ENCODE measurements around the gene SHCBP1. TPM values are rescaled to one million over a fixed set of nuclear protein-coding genes. Genes with fewer than 3 reads are reported as not detected.
"Not testable (repeated sequence)": the region's sequence is repeated elsewhere in the genome, so short reads cannot be mapped to it uniquely, and the experiment has no call there.

SHCBP1 gene
- total RNA-seq, 8 experiments from 2014 or later, result 0.05 to 17.1 (median 1.3) TPM

DNA sequence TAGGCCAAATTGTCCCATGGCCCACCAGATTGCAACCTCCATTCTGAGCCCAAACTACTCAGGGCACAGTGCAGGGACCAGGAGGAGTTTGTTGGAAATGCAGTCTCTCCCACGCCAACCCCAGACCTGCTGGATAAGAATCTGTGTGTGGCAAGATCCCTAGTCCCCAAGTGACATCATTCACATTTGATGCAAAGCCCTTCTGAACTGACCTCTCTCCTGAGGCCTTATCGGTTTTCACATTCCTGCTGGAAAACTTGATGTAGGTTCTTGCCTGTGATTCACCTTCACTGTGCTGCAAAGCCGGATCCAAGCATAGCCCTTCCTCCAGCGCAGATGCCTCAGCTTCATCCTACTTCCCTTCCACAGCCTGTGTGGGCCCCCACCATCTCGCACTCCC, 6.6 kb upstream of the SHCBP1 start:
- WGBS, 10 experiments, result 49 to 90% (median 76%) methylated on average over 1 to 4 of the region's 5 CpGs; no CpG with 5 or more reads in 2 of the 10 experiments
- H3K4me1 ChIP-seq (replicated peaks in 1 of 2), result no peaks in the 10 kb centered on the region
- in situ Hi-C loops (cut with MboI; ENCODE audit: low pct_unique_long_range_greater_than_20kb in 2 of 9, low sequenced_read_pairs in 9 of 9, unreplicated experiment in 9 of 9), result no loop called here
- no peak for ATAC-seq (replicated peaks in 6 of 8)
- H3K27ac ChIP-seq, result no peak overlapping the region
- H3K4me3 ChIP-seq, result no peak overlapping the region

- H3K4me1 ChIP-seq (replicated peaks in 1 of 2); ATAC-seq (replicated peaks in 6 of 8); in situ Hi-C loops (cut with MboI; ENCODE audit: low pct_unique_long_range_greater_than_20kb in 2 of 9, low sequenced_read_pairs in 9 of 9, unreplicated experiment in 9 of 9); H3K27ac ChIP-seq; H3K4me3 ChIP-seq: not testable (repeated sequence)
- 100% methylated on average over 3 of the region's 22 CpGs; no CpG with 5 or more reads in 9 of the 10 experiments for WGBS, 10 experiments
Measured at GRCh38 chr16:46626681-46627080, 5.5 kb upstream of the SHCBP1 start.

- ATAC-seq (replicated peaks in 6 of 8); in situ Hi-C loops (cut with MboI; ENCODE audit: low pct_unique_long_range_greater_than_20kb in 2 of 9, low sequenced_read_pairs in 9 of 9, unreplicated experiment in 9 of 9): not testable (repeated sequence)
- WGBS, 10 experiments, result no CpG with 5 or more reads among the region's 6 CpGs
Measured at GRCh38 chr16:46624862-46625261, 3.7 kb upstream of the SHCBP1 start.

GRCh38 chr16:46623707-46624106, 2.5 kb upstream of the SHCBP1 start:
- H3K4me1 ChIP-seq (replicated peaks in 1 of 2); ATAC-seq (replicated peaks in 6 of 8); H3K27ac ChIP-seq; H3K4me3 ChIP-seq; in situ Hi-C loops (cut with MboI; ENCODE audit: low pct_unique_long_range_greater_than_20kb in 2 of 9, low sequenced_read_pairs in 9 of 9, unreplicated experiment in 9 of 9): not testable (repeated sequence)
- WGBS, 10 experiments, result no CpG with 5 or more reads among the region's 6 CpGs

More at GRCh38 chr16:46624862-46625261, 3.7 kb upstream of the SHCBP1 start:
- not testable (repeated sequence) for H3K4me1 ChIP-seq (replicated peaks in 1 of 2); H3K4me3 ChIP-seq; H3K27ac ChIP-seq

DNA sequence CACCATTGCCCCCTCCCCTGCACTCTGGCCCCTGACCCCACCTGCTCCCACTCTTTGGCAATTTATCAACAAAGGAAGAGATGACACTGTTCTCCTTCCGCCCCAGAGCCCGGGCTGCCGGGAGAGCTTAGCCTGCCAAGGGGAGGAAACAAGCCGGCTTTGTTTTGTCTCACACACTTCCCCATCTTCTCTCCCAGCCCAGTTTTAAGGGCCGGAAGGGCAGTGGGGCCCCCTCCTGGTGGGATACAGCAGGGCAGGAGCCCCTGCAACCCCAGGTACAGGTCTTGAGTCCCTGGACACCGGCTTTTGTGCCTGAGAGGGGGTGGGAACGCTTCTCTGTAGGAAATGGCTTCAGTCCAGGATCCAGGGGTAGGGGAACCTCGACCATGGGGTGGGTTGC, 2.1 kb upstream of the SHCBP1 start:
- H3K27ac ChIP-seq; H3K4me1 ChIP-seq (replicated peaks in 1 of 2); in situ Hi-C loops (cut with MboI; ENCODE audit: low pct_unique_long_range_greater_than_20kb in 2 of 9, low sequenced_read_pairs in 9 of 9, unreplicated experiment in 9 of 9); H3K4me3 ChIP-seq: not testable (repeated sequence)
- no CpG with 5 or more reads among the region's 8 CpGs for WGBS, 10 experiments
- peak in 5 of 8 experiments; percentile 8 to 47 (median 21) for ATAC-seq (replicated peaks in 6 of 8)

- H3K4me3 ChIP-seq, result no peak overlapping the region
- WGBS, 10 experiments, result 78 to 100% (median 93%) methylated on average over 2 to 7 of the region's 7 CpGs; no CpG with 5 or more reads in 1 of the 10 experiments
- H3K4me1 ChIP-seq (replicated peaks in 1 of 2), result no peaks in the 10 kb centered on the region
- H3K27ac ChIP-seq, result no peak overlapping the region
- in situ Hi-C loops (cut with MboI; ENCODE audit: low pct_unique_long_range_greater_than_20kb in 2 of 9, low sequenced_read_pairs in 9 of 9, unreplicated experiment in 9 of 9), result no loop called here
- no peak for ATAC-seq (replicated peaks in 6 of 8)
Measured at GRCh38 chr16:46621934-46622676, 926 bp upstream of the SHCBP1 start.

GRCh38 chr16:46620266-46621005, 743 bp downstream of the SHCBP1 start:
- Histone ChIP-seq H3K27ac (no peak overlapping the region), H3K4me1 (replicated peaks in 1 of 2) (no peaks in the 10 kb centered on the region), H3K4me3 (peak overlapping the region; percentile 42 to 70 (median 49))
- in situ Hi-C loops (cut with MboI; ENCODE audit: low pct_unique_long_range_greater_than_20kb in 2 of 9, low sequenced_read_pairs in 9 of 9, unreplicated experiment in 9 of 9), result no loop called here
- no peak for ATAC-seq (replicated peaks in 6 of 8)
- 1 to 27% (median 15%) methylated on average over 3 to 11 of the region's 11 CpGs; no CpG with 5 or more reads in 2 of the 10 experiments for WGBS, 10 experiments

DNA sequence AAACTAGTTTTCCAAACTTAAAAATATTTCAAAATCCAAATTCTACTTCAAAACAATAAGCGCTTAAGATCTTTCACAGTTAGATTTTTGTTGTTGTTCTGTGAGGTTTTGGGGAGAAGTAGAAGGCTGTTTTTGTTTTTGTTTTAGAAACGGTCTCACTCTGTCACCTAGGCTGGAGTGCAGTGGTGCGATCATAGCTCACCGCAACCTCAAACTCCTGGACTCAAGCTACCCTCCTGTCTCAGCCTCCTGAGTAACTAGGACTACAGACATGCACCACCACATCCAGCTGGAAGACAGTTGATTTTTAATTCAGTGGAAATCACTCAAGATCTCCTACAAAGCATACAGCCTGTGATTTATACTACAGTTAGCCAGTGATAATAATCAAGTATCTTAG, 2.7 kb downstream of the SHCBP1 start:
- Histone ChIP-seq H3K4me1 (replicated peaks in 1 of 2) (no peaks in the 10 kb centered on the region), H3K27ac (no peak overlapping the region), H3K4me3 (no peak overlapping the region)
- ATAC-seq (replicated peaks in 6 of 8), result no peak
- in situ Hi-C loops (cut with MboI; ENCODE audit: low pct_unique_long_range_greater_than_20kb in 2 of 9, low sequenced_read_pairs in 9 of 9, unreplicated experiment in 9 of 9), result no loop called here
- WGBS, 10 experiments, result 60 to 100% (median 90%) methylated on average over 1 to 4 of the region's 4 CpGs; no CpG with 5 or more reads in 3 of the 10 experiments

DNA sequence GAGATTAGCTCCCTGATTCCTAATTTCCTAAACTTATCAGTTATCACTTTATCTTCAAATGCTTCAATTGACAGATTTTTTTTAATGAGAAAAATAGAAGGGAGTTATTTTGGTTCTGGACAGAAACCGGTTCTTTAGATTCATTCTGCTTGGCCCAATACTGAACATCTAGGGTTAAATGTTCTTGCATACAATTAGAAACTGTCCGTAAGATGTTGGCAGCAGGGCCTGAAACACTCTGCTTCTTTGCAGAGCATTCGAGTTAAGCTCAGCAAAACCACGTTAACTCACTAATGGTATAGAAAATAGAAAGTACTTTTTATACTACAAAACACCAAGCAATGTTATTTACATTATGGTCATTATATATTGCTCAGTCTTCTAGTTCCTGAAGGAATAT, 7.2 kb downstream of the SHCBP1 start:
- WGBS, 10 experiments, result 71 to 100% (median 85%) methylated on average over 1 to 4 of the region's 4 CpGs
- ATAC-seq (replicated peaks in 6 of 8), result no peak
- no peak overlapping the region for H3K27ac ChIP-seq

GRCh38 chr16:46613352-46613751, 7.8 kb downstream of the SHCBP1 start:
- WGBS, 10 experiments, result 33 to 100% (median 96%) methylated on average over 1 to 2 of the region's 2 CpGs; no CpG with 5 or more reads in 6 of the 10 experiments
- H3K27ac ChIP-seq, result no peak overlapping the region
- in situ Hi-C loops (cut with MboI; ENCODE audit: low pct_unique_long_range_greater_than_20kb in 2 of 9, low sequenced_read_pairs in 9 of 9, unreplicated experiment in 9 of 9), result no loop called here

More for the DNA sequence above, 7.2 kb downstream of the SHCBP1 start:
- Histone ChIP-seq H3K4me1 (replicated peaks in 1 of 2) (no peaks in the 10 kb centered on the region), H3K4me3 (no peak overlapping the region)
- in situ Hi-C loops (cut with MboI; ENCODE audit: low pct_unique_long_range_greater_than_20kb in 2 of 9, low sequenced_read_pairs in 9 of 9, unreplicated experiment in 9 of 9), result no loop called here

GRCh38 chr16:46612121-46612520, 9.1 kb downstream of the SHCBP1 start:
- Histone ChIP-seq H3K4me1 (replicated peaks in 1 of 2) (no peaks in the 10 kb centered on the region), H3K4me3 (no peak overlapping the region), H3K27ac (no peak overlapping the region)
- WGBS, 10 experiments, result 0 to 100% (median 85%) methylated on average over 1 to 3 of the region's 3 CpGs; no CpG with 5 or more reads in 2 of the 10 experiments
- in situ Hi-C loops (cut with MboI; ENCODE audit: low pct_unique_long_range_greater_than_20kb in 2 of 9, low sequenced_read_pairs in 9 of 9, unreplicated experiment in 9 of 9), result no loop called here
- ATAC-seq (replicated peaks in 6 of 8), result no peak

More at GRCh38 chr16:46613352-46613751, 7.8 kb downstream of the SHCBP1 start:
- peak in 1 of 8 experiments; percentile 36 for ATAC-seq (replicated peaks in 6 of 8)
- Histone ChIP-seq H3K4me1 (replicated peaks in 1 of 2) (no peaks in the 10 kb centered on the region), H3K4me3 (no peak overlapping the region)

- ATAC-seq (replicated peaks in 6 of 8), result peak in 3 of 8 experiments; percentile 61 to 73 (median 67)
Measured at GRCh38 chr16:46607529-46607928, 13.7 kb downstream of the SHCBP1 start.

DNA sequence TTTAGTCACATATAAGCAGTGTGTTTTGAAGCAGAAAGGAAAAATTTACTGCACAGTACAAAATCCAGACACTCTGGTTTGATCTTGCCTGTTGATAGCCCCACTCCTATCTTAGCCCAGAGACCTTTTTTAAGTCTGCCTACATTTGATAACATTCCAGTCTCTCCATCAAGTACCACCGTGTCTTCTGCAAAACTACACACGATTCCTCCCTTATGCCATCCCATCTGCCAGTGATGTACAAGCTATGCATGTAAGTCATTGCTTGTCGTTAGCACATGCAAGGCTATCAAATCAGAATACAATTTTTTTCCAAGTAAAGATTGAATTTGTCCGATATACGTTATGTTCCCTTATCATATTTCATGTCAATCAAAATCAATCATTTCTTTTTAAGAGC, 14.9 kb downstream of the SHCBP1 start:
- in situ Hi-C loops (cut with MboI; ENCODE audit: low pct_unique_long_range_greater_than_20kb in 2 of 9, low sequenced_read_pairs in 9 of 9, unreplicated experiment in 9 of 9), result loop anchor here in 1 of 9 experiments (10.0 kb wide), 1 partner anchor 51 kb away; no protein-coding TSS in a partner anchor
- Histone ChIP-seq H3K4me1 (replicated peaks in 1 of 2) (no peaks in the 10 kb centered on the region), H3K4me3 (no peak overlapping the region), H3K27ac (no peak overlapping the region)
- ATAC-seq (replicated peaks in 6 of 8), result no peak
- 92 to 100% (median 96%) methylated on average over 1 to 5 of the region's 5 CpGs for WGBS, 10 experiments

More at GRCh38 chr16:46607529-46607928, 13.7 kb downstream of the SHCBP1 start:
- WGBS, 10 experiments, result 43 to 100% (median 100%) methylated on average over 1 of the region's 1 CpG
- in situ Hi-C loops (cut with MboI; ENCODE audit: low pct_unique_long_range_greater_than_20kb in 2 of 9, low sequenced_read_pairs in 9 of 9, unreplicated experiment in 9 of 9), result loop anchor here in 1 of 9 experiments (10.0 kb wide), 1 partner anchor 53 kb away; no protein-coding TSS in a partner anchor
- no peak overlapping the region for H3K27ac ChIP-seq
- no peak overlapping the region for H3K4me3 ChIP-seq
- no peaks in the 10 kb centered on the region for H3K4me1 ChIP-seq (replicated peaks in 1 of 2)
